OCI-LY7 (cell line): Measurements from ENCODE around the gene ELMO2.

Experiments used
- EZH2phosphoT487 ChIP-seq: fragments of 200-600 bp; sonication (generic); IDR thresholded peaks from 2 replicates; pipeline ENCODE4 v1.6.1; 2018; ENCODE audit warnings: low read depth, borderline replicate concordance, mild to moderate bottlenecking, mixed run types, antibody characterized with exemption, low read length, moderate library complexity, mixed read lengths
- TF ChIP-seq, protein P1 (sequence below): fragments of 200-600 bp; sonication (generic); conservative IDR thresholded peaks from 2 replicates; pipeline ENCODE4 v1.5.1; 2014; ENCODE audit warnings: mild to moderate bottlenecking, antibody characterized with exemption, low read length, moderate library complexity, mixed read lengths

DNA sequence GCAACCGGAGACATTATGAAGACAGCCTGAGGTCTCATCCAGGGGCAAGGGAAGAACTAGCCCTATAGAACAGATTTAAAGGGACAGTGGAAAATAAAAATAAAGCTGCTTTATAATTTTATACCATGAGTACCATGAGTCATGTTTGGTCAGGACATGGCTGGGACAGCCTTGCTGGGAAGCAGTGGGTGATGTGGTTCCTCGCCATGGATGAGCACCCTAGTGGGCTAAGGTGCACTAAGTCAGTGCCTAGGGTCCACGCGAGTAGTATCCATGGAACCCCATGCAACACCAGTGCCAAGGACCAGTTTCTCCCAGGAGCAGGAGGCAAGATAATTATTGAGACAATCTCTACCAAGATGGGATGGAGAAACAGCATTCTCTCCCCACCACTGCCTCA lies 33.4 kb upstream of the ELMO2 start:
- TF ChIP-seq, protein P1, sequence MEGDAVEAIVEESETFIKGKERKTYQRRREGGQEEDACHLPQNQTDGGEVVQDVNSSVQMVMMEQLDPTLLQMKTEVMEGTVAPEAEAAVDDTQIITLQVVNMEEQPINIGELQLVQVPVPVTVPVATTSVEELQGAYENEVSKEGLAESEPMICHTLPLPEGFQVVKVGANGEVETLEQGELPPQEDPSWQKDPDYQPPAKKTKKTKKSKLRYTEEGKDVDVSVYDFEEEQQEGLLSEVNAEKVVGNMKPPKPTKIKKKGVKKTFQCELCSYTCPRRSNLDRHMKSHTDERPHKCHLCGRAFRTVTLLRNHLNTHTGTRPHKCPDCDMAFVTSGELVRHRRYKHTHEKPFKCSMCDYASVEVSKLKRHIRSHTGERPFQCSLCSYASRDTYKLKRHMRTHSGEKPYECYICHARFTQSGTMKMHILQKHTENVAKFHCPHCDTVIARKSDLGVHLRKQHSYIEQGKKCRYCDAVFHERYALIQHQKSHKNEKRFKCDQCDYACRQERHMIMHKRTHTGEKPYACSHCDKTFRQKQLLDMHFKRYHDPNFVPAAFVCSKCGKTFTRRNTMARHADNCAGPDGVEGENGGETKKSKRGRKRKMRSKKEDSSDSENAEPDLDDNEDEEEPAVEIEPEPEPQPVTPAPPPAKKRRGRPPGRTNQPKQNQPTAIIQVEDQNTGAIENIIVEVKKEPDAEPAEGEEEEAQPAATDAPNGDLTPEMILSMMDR = no peak
- TF ChIP-seq EZH2phosphoT487 = no peak
